GM20000 (cell line): ENCODE results near the gene SIL1.
A peak's percentile ranks its signal among the peaks of the same experiment; 100 is the strongest.

Experiments used
- DNase-seq: peaks from one replicate; pipeline ENCODE4 v3.0.0; 2012; ENCODE audit warnings: low spot score
- TF ChIP-seq, protein P1 (sequence below): IDR thresholded peaks from 2 replicates; pipeline ENCODE4 v1.5.1; 2012; ENCODE audit warnings: mild to moderate bottlenecking, control low read depth; ENCODE audit errors: extremely low read depth, missing control alignments

The SIL1 gene

DNA sequence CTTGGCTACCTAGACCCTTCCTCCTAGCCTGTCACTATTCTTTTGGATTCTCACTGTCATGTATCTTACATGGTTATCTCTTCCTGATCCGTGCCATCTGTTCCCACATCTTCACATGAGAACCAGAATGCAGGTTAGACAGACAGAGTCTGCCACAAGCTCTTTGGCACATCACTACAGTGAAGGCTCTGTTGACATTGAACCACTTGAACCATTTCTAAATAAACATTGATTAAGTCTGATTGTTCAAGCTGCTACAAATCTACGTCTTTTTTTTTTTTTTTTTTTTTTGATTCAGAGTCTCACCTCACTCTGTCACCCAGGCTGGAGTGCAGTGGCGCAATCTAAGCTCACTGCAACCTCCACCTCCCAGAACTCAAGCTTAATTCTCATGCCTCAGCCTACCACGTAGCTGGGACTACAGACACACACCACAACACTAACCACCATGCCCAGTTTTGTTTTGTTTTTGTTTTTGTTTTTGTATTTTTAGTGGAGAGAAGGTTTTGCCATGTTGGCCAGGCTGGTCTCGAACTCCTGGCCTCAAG lies 237.9 kb downstream of the SIL1 start:
- DNase-seq: no peak
- TF ChIP-seq, protein P1, sequence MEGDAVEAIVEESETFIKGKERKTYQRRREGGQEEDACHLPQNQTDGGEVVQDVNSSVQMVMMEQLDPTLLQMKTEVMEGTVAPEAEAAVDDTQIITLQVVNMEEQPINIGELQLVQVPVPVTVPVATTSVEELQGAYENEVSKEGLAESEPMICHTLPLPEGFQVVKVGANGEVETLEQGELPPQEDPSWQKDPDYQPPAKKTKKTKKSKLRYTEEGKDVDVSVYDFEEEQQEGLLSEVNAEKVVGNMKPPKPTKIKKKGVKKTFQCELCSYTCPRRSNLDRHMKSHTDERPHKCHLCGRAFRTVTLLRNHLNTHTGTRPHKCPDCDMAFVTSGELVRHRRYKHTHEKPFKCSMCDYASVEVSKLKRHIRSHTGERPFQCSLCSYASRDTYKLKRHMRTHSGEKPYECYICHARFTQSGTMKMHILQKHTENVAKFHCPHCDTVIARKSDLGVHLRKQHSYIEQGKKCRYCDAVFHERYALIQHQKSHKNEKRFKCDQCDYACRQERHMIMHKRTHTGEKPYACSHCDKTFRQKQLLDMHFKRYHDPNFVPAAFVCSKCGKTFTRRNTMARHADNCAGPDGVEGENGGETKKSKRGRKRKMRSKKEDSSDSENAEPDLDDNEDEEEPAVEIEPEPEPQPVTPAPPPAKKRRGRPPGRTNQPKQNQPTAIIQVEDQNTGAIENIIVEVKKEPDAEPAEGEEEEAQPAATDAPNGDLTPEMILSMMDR: no peak

DNA sequence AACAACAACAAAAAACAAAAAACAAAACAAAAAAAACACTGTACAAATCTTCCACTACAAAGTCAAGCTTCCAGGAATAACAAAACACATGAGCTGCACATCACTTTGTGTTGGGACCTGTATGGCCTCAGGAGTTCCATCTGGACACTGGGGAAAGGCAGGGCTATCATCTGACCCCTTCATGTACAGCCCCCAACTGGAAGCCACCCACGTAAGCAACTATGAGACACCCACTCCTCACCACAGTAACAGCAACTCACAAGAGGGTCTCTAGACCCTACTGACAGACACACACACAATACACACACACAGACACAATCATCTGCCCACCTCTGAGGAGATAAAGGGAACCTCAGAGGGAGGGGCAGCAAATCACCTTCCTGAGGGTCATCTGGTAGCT lies 241.4 kb downstream of the SIL1 start:
- TF ChIP-seq, protein P1: no peak
- DNase-seq: no peak

DNA sequence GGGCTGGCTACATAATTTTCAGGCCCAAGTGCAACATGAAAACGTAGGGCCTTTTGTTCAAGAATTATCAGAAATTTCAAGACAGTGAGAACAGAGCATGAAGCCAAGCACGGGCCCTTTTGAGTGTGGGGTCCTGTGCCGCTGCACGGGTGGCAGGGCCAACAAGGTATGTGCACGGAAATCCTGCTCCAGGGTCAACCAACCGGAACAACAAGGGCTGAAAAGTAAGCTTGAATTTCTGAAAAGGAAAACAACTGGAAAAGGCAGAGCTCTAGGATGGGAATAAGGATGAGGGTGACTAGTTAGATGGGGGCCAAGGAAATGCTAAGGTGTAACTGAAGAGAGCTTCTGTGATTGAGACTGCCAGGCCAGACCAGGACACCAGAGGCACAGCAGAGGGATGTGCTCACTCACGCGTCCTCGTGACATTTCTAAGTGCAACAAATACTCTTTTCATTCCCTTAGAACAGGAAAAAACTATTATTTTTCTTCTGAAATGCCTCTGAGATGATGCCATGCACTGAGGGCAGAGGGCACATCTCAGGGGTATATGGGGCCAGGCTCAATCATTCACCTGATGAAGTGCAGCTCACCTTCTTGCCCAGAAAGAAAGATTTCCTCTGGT lies 242.4 kb downstream of the SIL1 start:
- no peak for DNase-seq
- TF ChIP-seq, protein P1: no peak

DNA sequence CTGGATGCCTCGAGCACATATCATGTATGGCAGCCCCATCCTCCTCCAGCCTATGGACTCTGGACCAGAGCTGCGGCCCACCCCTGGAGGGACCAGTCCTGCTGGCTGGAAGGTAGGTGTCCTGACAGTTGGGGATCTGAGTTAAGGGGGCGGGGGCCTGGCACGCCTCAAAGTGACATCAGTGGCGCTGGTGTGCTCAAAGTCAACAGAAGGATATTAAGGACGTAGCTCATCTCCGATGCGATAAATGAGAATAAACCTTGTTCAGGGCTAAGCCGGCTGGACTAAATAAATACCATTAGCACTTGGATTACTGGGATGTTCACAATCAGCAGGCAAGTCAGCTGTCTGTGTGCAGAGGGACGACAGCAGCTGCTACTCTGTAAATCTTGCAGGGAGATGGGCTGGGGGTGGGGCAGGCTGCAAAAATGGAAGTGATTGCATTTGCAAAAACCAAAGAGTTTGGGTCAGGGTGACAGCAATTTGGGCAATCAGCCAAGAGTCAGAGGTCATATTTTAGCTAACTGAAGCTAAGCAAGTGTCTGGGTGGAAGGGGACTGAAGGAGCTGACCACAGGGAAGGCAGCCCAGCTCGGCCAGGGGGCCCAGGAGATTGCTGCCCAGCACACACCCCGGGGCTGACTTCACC lies 243.0 kb downstream of the SIL1 start:
- TF ChIP-seq, protein P1: no peak
- DNase-seq: no peak

DNA sequence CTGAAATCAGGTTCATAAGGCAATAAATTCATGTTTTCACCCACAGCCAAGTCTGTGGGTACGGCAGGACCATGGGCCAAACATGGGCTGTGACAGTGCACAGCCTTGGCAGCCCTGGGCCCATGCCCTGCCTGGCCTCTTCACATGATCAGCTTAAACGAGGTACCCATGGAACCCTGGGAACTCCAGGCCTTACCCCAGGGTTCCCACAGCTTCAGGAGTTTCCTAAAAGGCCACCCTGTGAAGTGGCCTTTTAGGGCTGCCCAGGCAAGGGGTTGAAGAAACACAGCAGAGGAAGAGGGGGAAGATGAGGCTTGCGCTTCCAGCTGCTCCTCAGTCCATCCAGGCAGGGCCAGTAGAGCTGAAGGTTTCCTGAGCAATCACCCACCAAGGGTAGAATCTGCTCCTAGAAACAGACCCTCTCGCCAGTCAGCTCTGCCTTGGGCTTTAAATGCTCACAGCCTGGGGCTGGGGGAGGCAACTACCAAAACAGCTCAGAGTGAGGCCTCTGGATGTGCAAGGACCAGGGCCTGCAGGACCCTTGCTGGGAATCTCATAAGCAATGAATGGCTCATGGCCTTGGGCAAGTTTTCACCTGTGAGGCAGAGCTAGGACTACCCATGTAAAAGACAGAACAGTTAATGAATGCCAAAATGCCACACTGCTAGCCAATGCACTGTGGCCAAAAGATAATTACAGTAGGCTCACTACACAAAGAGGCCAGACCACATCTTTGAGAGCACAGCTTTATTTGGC lies 243.7 kb downstream of the SIL1 start:
- TF ChIP-seq, protein P1: no peak
- no peak for DNase-seq

DNA sequence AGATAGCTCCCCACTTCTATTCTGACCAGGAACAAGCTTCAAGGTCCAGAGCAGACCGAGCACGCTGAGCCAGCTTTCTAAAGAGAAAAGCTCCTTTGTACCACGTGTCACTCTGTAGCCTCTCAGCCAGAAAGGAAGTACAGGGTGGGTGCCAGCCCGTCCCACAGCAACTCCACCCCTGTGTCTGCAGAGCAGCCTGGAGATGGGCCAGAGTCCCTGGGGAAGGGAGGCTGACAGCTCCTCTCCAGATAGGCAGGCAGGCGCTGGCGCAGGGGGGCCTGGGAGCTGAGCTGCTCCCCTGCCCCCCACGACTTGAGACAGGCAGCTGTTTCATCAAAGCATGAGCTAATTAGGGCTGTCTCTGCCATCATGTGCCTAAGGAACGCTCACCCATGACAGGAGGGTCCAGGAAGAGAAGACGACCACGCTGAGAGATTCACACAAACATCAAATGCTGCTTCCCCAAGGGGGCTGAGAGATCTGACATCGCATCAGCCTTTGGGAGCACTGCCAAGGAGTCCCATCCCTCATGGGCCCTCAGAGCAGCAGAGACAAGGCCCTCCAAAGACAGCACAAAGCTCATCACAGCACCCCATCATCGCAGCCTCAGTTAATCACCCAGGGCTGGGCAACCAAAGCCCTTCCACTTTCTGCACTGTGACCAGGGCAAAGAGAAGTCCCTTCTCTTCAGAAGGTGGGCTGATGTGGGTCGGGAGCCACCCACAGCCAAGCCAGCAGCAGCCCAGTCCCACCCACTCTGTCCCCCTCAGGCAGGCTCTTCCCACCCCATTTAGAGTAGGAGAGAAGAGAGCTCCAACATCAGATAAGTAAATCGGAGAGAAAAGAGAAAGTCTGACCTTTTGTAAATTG lies 244.5 kb downstream of the SIL1 start:
- peak; percentile 45 for DNase-seq
- TF ChIP-seq, protein P1: no peak
